Naive B cell (primary cell): ENCODE data around the gene OPCML. TPM values are rescaled to one million over a fixed set of nuclear protein-coding genes. Genes with fewer than 3 reads are reported as not detected.

Source experiments
- ATAC-seq, 2 donors: fragments of 150-1000 bp; cut with Tn5 transposase; 2 replicates each; pipeline ENCODE4 v1.10.0; 2021; ENCODE audit warnings: low read depth in 2 of 2, mild to moderate bottlenecking in 2 of 2, moderate library complexity in 2 of 2
- DNase-seq: peaks from one replicate; pipeline ENCODE4 v3.0.0; 2022
- H3K27ac Mint-ChIP-seq, 6 donors: one replicate each; pipeline ENCODE4 v1.8.0; 2020 to 2022; ENCODE audit warnings: mild to moderate bottlenecking in 6 of 6, mixed read lengths in 6 of 6, moderate library complexity in 5 of 6, inconsistent platforms in 2 of 6
- H3K27me3 Mint-ChIP-seq, 3 donors: one replicate each; pipeline ENCODE4 v1.8.0; 2021 to 2022; ENCODE audit warnings: mixed read lengths in 3 of 3, mild to moderate bottlenecking in 1 of 3
- H3K36me3 Mint-ChIP-seq, 2 donors: one replicate each; pipeline ENCODE4 v1.8.0; 2020 to 2022; ENCODE audit warnings: mixed read lengths in 2 of 2, inconsistent platforms in 1 of 2, mild to moderate bottlenecking in 1 of 2
- H3K4me1 Mint-ChIP-seq, 3 donors: one replicate each; pipeline ENCODE4 v1.8.0; 2020 to 2022; ENCODE audit warnings: mixed read lengths in 3 of 3, inconsistent platforms in 1 of 3, mild to moderate bottlenecking in 1 of 3, moderate library complexity in 1 of 3
- H3K4me3 Mint-ChIP-seq, 8 donors: one replicate each; pipeline ENCODE4 v1.8.0; 2020 to 2022; ENCODE audit warnings: mild to moderate bottlenecking in 8 of 8, mixed read lengths in 8 of 8, moderate library complexity in 8 of 8, inconsistent platforms in 2 of 8
- H3K9me3 Mint-ChIP-seq, 7 donors: one replicate each; pipeline ENCODE4 v1.8.0; 2020 to 2022; ENCODE audit warnings: mixed read lengths in 7 of 7, mild to moderate bottlenecking in 5 of 7, inconsistent platforms in 2 of 7, moderate library complexity in 1 of 7
- polyA plus RNA-seq, 6 donors: library from polyadenylated mRNA; unstranded; fragments of 300-500 nt; fragmentation: Illumina TruSeq; gene quantifications; one replicate each; pipeline ENCODE4 v1.2.3, GENCODE V29; 2021; ENCODE audit warnings: low read depth in 6 of 6

The OPCML gene
- polyA plus RNA-seq, 6 donors from 2014 or later: not detected

GRCh38 chr11:132539590-132540368 lies 992.5 kb downstream of the OPCML start:
- ATAC-seq: no peak
- H3K4me1 Mint-ChIP-seq: no peaks in the 10 kb centered on the region
- no peaks in the 10 kb centered on the region for H3K27me3 Mint-ChIP-seq
- H3K27ac Mint-ChIP-seq: no peak overlapping the region
- no peak for DNase-seq
- no peak overlapping the region for H3K4me3 Mint-ChIP-seq
- H3K36me3 Mint-ChIP-seq: no peaks in the 10 kb centered on the region
- H3K9me3 Mint-ChIP-seq: peaks cover 0 to 2% (median 0%) of the 10 kb centered on the region in 7 donors

DNA sequence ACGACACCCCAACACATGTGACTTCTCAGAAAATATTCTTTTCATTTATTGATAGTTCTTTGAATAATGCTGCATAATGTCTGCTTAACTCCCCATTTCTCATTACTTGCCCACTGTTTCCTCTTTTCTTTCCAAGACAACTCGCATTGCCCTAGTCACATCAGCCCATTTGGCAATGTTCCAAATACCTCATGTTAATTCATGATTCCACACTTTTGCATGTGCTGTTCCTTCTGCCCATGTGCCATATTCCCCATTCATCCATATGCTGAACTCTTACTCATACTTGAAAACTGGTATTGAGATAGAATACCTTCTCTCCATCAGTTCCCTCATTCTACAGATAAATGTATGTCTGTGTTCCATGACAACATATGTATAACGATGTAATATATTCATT lies 993.7 kb downstream of the OPCML start:
- no peak overlapping the region for H3K27ac Mint-ChIP-seq
- no peaks in the 10 kb centered on the region for H3K36me3 Mint-ChIP-seq
- no peaks in the 10 kb centered on the region for H3K27me3 Mint-ChIP-seq
- H3K4me1 Mint-ChIP-seq: no peaks in the 10 kb centered on the region
- no peak overlapping the region for H3K4me3 Mint-ChIP-seq
- H3K9me3 Mint-ChIP-seq: peaks cover 0 to 3% (median 0%) of the 10 kb centered on the region in 7 donors
- ATAC-seq (no peak), DNase-seq (no peak)

GRCh38 chr11:132535830-132536229 lies 996.5 kb downstream of the OPCML start:
- Mint-ChIP-seq H3K36me3 (no peaks in the 10 kb centered on the region), H3K4me1 (no peaks in the 10 kb centered on the region), H3K9me3 (peaks cover 0 to 5% (median 0%) of the 10 kb centered on the region in 7 donors), H3K27me3 (no peaks in the 10 kb centered on the region), H3K27ac (no peak overlapping the region), H3K4me3 (no peak overlapping the region)
- ATAC-seq: no peak
- DNase-seq: no peak

GRCh38 chr11:132531921-132532320 lies 1000.4 kb downstream of the OPCML start:
- no peak overlapping the region for H3K4me3 Mint-ChIP-seq

DNA sequence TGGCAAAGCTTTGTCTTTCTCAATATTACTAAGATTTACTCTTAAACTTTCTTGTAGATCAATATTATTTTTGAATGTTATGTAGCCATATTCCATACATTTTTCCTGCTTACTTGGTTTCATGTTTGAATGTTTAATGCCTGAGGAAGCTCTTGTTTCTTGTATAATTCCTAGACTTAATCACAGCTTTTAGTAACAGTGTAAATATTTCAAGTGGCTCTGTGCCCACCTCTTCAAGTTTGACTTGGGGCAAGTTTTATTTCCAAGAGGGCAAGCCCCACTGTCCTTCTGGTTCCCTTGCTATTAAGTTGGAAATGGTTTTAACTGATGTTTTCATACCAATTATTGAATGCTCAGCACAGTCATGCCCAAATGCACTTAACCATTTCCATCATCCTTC lies 1004.1 kb downstream of the OPCML start:
- no peaks in the 10 kb centered on the region for H3K27me3 Mint-ChIP-seq
- no peak overlapping the region for H3K27ac Mint-ChIP-seq
- ATAC-seq (no peak), DNase-seq (no peak)
- H3K9me3 Mint-ChIP-seq: peaks cover 0 to 12% (median 3%) of the 10 kb centered on the region in 7 donors
- H3K36me3 Mint-ChIP-seq: no peaks in the 10 kb centered on the region
- H3K4me1 Mint-ChIP-seq: no peaks in the 10 kb centered on the region
- H3K4me3 Mint-ChIP-seq: no peak overlapping the region

More at GRCh38 chr11:132531921-132532320, 1000.4 kb downstream of the OPCML start:
- no peak for ATAC-seq
- DNase-seq: no peak
- Mint-ChIP-seq H3K27me3 (no peaks in the 10 kb centered on the region), H3K36me3 (no peaks in the 10 kb centered on the region), H3K27ac (no peak overlapping the region), H3K4me1 (no peaks in the 10 kb centered on the region), H3K9me3 (peaks cover 0 to 13% (median 3%) of the 10 kb centered on the region in 7 donors)

DNA sequence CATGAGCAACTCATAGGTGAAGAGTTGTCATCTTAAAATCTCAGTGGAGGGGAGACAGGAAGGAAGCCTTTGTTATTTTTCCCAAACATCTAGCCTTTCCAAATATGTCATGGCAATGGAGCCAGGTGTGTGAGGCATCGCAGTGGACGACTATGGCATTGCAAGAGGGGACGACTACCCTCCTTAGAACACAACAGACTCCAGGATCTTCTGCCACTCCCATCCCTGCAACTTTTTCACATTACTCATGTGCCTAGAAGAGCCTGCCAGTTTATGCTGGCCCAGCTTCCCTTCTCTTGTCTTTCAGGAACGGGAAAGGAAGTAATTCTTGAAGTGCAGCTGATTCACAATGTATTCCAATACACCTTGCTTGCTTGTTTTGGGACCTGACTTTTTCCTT lies 1008.4 kb downstream of the OPCML start:
- H3K27me3 Mint-ChIP-seq: no peaks in the 10 kb centered on the region
- DNase-seq: no peak

GRCh38 chr11:132520199-132520598 lies 1012.1 kb downstream of the OPCML start:
- no peak for DNase-seq
- no peak for ATAC-seq
- Mint-ChIP-seq H3K4me1 (no peaks in the 10 kb centered on the region), H3K4me3 (no peak overlapping the region), H3K27ac (no peak overlapping the region), H3K36me3 (no peaks in the 10 kb centered on the region), H3K9me3 (peaks cover 0 to 11% (median 4%) of the 10 kb centered on the region in 7 donors), H3K27me3 (no peaks in the 10 kb centered on the region)

More for the DNA sequence above, 1008.4 kb downstream of the OPCML start:
- H3K9me3 Mint-ChIP-seq: peaks cover 0 to 16% (median 2%) of the 10 kb centered on the region in 7 donors
- no peak for ATAC-seq
- H3K36me3 Mint-ChIP-seq: no peaks in the 10 kb centered on the region
- no peak overlapping the region for H3K27ac Mint-ChIP-seq
- no peak overlapping the region for H3K4me3 Mint-ChIP-seq
- H3K4me1 Mint-ChIP-seq: no peaks in the 10 kb centered on the region

GRCh38 chr11:132519241-132519815 lies 1013.0 kb downstream of the OPCML start:
- H3K4me1 Mint-ChIP-seq: no peaks in the 10 kb centered on the region
- no peak for DNase-seq

DNA sequence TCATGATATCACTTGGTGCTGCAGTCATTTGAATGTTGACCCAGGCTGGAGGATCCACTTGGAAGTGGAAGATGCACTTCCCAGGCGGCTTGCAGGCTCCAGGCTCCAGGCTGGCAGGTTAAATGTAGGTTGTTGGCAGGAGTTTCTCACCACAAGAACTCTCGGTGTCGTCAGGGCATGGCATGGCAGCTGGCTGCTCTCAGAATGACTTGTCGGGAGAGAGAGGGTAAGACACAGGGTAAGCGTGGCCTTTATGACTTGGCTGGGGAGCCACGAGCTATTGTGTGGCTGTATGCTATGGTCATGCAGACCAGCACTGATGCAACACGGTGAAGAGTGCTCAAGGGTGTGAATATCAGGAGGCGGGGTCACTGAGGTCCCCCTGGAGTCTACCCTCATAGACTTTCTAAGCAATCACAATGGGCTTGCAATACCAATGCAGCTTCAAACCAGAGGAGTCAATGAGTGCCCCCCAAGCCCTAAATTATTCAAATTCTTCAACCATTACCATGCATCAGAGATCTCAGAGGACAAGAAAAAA lies 1027.7 kb downstream of the OPCML start:
- Mint-ChIP-seq H3K9me3 (peaks cover 2 to 16% (median 8%) of the 10 kb centered on the region in 7 donors), H3K27ac (no peak overlapping the region), H3K4me3 (no peak overlapping the region), H3K27me3 (no peaks in the 10 kb centered on the region), H3K36me3 (no peaks in the 10 kb centered on the region), H3K4me1 (no peaks in the 10 kb centered on the region)
- ATAC-seq (no peak), DNase-seq (no peak)

More at GRCh38 chr11:132519241-132519815, 1013.0 kb downstream of the OPCML start:
- Mint-ChIP-seq H3K9me3 (peaks cover 0 to 11% (median 4%) of the 10 kb centered on the region in 7 donors), H3K27ac (no peak overlapping the region), H3K27me3 (no peaks in the 10 kb centered on the region), H3K4me3 (no peak overlapping the region), H3K36me3 (no peaks in the 10 kb centered on the region)
- ATAC-seq: no peak

DNA sequence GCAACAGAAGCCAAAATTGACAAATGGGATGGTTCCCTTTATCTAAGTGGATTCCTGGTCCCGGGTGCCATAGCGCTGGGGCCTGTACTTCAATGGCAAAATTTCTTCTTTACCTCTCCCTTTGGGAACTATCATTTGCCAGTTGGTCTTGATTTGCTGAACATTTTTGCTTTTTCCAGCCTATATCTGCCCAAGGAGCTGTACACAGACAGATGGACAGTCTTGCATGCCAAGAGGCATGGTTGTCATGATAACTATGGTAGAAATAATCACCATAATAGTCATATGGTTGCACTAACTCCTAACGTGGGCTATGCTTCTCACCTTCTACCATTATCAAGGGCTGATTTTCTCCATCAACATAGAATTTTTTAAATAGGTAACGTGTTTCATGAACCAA lies 1030.9 kb downstream of the OPCML start:
- Mint-ChIP-seq H3K36me3 (no peaks in the 10 kb centered on the region), H3K9me3 (peaks cover 0 to 11% (median 5%) of the 10 kb centered on the region in 7 donors), H3K27me3 (no peaks in the 10 kb centered on the region), H3K4me1 (no peaks in the 10 kb centered on the region), H3K27ac (no peak overlapping the region), H3K4me3 (no peak overlapping the region)
- DNase-seq (no peak), ATAC-seq (no peak)

DNA sequence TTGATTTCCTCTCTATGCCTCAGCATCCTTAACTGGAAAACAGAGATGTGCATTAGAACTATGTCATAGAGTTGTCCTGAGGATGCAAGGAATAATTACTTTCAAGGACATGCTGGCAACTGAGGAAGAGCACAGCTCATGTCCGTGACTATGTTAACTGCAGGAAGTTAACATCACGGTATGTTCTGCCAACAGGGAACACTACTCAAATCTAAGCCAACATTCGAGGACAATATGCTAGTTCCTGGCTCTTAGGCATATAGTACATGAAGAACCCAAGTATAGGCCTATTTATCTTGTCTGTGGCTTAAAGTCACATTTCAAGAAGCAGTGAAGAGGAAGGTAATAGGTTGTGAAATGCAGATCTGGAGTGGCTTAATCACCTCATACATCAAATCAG lies 1032.6 kb downstream of the OPCML start:
- H3K36me3 Mint-ChIP-seq: no peaks in the 10 kb centered on the region
- H3K4me3 Mint-ChIP-seq: no peak overlapping the region
- ATAC-seq: no peak
- no peak for DNase-seq
- no peaks in the 10 kb centered on the region for H3K27me3 Mint-ChIP-seq
- peaks cover under 1 to 11% (median 5%) of the 10 kb centered on the region in 7 donors for H3K9me3 Mint-ChIP-seq
- no peak overlapping the region for H3K27ac Mint-ChIP-seq
- H3K4me1 Mint-ChIP-seq: no peaks in the 10 kb centered on the region

GRCh38 chr11:132496341-132496740 lies 1036.0 kb downstream of the OPCML start:
- Mint-ChIP-seq H3K4me3 (no peak overlapping the region), H3K27me3 (no peaks in the 10 kb centered on the region), H3K4me1 (no peaks in the 10 kb centered on the region), H3K9me3 (peaks cover 3 to 11% (median 5%) of the 10 kb centered on the region in 7 donors), H3K36me3 (no peaks in the 10 kb centered on the region), H3K27ac (no peak overlapping the region)
- DNase-seq: no peak
- ATAC-seq: no peak

GRCh38 chr11:132493801-132494200 lies 1038.5 kb downstream of the OPCML start:
- Mint-ChIP-seq H3K4me3 (no peak overlapping the region), H3K27me3 (no peaks in the 10 kb centered on the region), H3K9me3 (peaks cover 6 to 25% (median 12%) of the 10 kb centered on the region in 7 donors), H3K36me3 (no peaks in the 10 kb centered on the region), H3K4me1 (no peaks in the 10 kb centered on the region), H3K27ac (no peak overlapping the region)
- ATAC-seq: no peak
- no peak for DNase-seq

GRCh38 chr11:132490978-132491377 lies 1041.3 kb downstream of the OPCML start:
- peak overlapping the region in 1 of 6 donors; percentile 22 for H3K27ac Mint-ChIP-seq
- H3K9me3 Mint-ChIP-seq: peaks cover 7 to 47% (median 18%) of the 10 kb centered on the region in 7 donors
- H3K4me3 Mint-ChIP-seq: no peak overlapping the region

More at GRCh38 chr11:132490978-132491377, 1041.3 kb downstream of the OPCML start:
- ATAC-seq (no peak), DNase-seq (no peak)
- Mint-ChIP-seq H3K27me3 (no peaks in the 10 kb centered on the region), H3K36me3 (no peaks in the 10 kb centered on the region), H3K4me1 (no peaks in the 10 kb centered on the region)
